ENCODE results near the gene ALB. TPM values are rescaled to one million over a fixed set of nuclear protein-coding genes. Genes with fewer than 3 reads are reported as not detected.
"Not testable (repeated sequence)": the region's sequence is repeated elsewhere in the genome, so short reads cannot be mapped to it uniquely, and the experiment has no call there.

The ALB gene
- total RNA-seq (under 1 TPM; 0.47 to 0.63 TPM), total RNA-seq (0 to 0.60 (median 0.05) reads per million in 172 experiments)
- polyA plus RNA-seq (2013, experiment 1 of 2), result 0.27 TPM
- polyA plus RNA-seq (2013, experiment 2 of 2), result 0.26 TPM

- peaks cover 4% of the 10 kb centered on the region for H3K27me3 Mint-ChIP-seq
- H3K4me1 ChIP-seq (ENCODE audit: insufficient read depth, low read length), result no peaks in the 10 kb centered on the region
- H3K27ac ChIP-seq (ENCODE audit: low read depth in 1 of 2, low read length in 2 of 2), result no peak within 1 kb of the TSS
- H3K4me3 ChIP-seq (ENCODE audit: low read length), result no peak within 1 kb of the TSS
- H3K36me3 ChIP-seq (ENCODE audit: insufficient read depth, low read length), result no peaks in the 10 kb centered on the region
- no peaks in the 10 kb centered on the region for H3K36me3 Mint-ChIP-seq (ENCODE audit: low read depth)
- no peak within 1 kb of the TSS for H3K4me3 Mint-ChIP-seq
- no peaks in the 10 kb centered on the region for H3K9me3 ChIP-seq (ENCODE audit: control insufficient read depth in 1 of 2, insufficient read depth in 1 of 2, low read length in 2 of 2)
- no peaks in the 10 kb centered on the region for H3K27me3 ChIP-seq (ENCODE audit: control insufficient read depth in 1 of 2, insufficient read depth in 2 of 2, low read length in 2 of 2)
- no peaks in the 10 kb centered on the region for H3K4me1 Mint-ChIP-seq (ENCODE audit: low read depth)
- TF ChIP-seq CTCF (IDR thresholded peaks at IDR 0.05), result no peak
- ChIA-PET POLR2A (no interaction called here), CTCF (no interaction called here)
- H3K9me3 Mint-ChIP-seq, result no peaks in the 10 kb centered on the region
- intact Hi-C loops (cut with DNase I, micrococcal nuclease), result no loop called here
- H3K27ac Mint-ChIP-seq, result no peak within 1 kb of the TSS
- DNase-seq (no peak), ATAC-seq (ENCODE audit: poor library complexity) (no peak)
Measured at GRCh38 chr4:73404042-73404441, at the start of gene ALB. ALB (plus strand) TSS chr4:73404287; CDS start chr4:73404328, 41 bp downstream.

- H3K4me3 Mint-ChIP-seq; intact Hi-C loops (cut with DNase I, micrococcal nuclease); DNase-seq; H3K4me1 ChIP-seq (ENCODE audit: insufficient read depth, low read length); ATAC-seq (ENCODE audit: poor library complexity); H3K4me3 ChIP-seq (ENCODE audit: low read length); H3K27me3 Mint-ChIP-seq; H3K4me1 Mint-ChIP-seq (ENCODE audit: low read depth); H3K36me3 ChIP-seq (ENCODE audit: insufficient read depth, low read length); POLR2A ChIA-PET; H3K27ac Mint-ChIP-seq; H3K27ac ChIP-seq (ENCODE audit: low read depth in 1 of 2, low read length in 2 of 2); H3K36me3 Mint-ChIP-seq (ENCODE audit: low read depth); H3K27me3 ChIP-seq (ENCODE audit: control insufficient read depth in 1 of 2, insufficient read depth in 2 of 2, low read length in 2 of 2): not testable (repeated sequence)
- peaks cover 11% of the 10 kb centered on the region for H3K9me3 Mint-ChIP-seq
- peaks cover 7 to 20% of the 10 kb centered on the region in 2 experiments for H3K9me3 ChIP-seq (ENCODE audit: control insufficient read depth in 1 of 2, insufficient read depth in 1 of 2, low read length in 2 of 2)
- CTCF ChIA-PET, result interaction anchor here (0.6 kb wide), 1 partner anchor 1987 kb away, joined by 3 read pairs; no protein-coding TSS in a partner anchor
Measured at GRCh38 chr4:73357174-73357573, 46.9 kb upstream of the ALB start.

- H3K36me3 ChIP-seq (ENCODE audit: insufficient read depth, low read length); H3K4me3 ChIP-seq (ENCODE audit: low read length); intact Hi-C loops (cut with DNase I, micrococcal nuclease); H3K4me1 ChIP-seq (ENCODE audit: insufficient read depth, low read length); H3K27ac Mint-ChIP-seq; H3K27me3 Mint-ChIP-seq; H3K36me3 Mint-ChIP-seq (ENCODE audit: low read depth); DNase-seq; H3K4me3 Mint-ChIP-seq; H3K27ac ChIP-seq (ENCODE audit: low read depth in 1 of 2, low read length in 2 of 2); ATAC-seq (ENCODE audit: poor library complexity); H3K9me3 ChIP-seq (ENCODE audit: control insufficient read depth in 1 of 2, insufficient read depth in 1 of 2, low read length in 2 of 2); POLR2A ChIA-PET; H3K27me3 ChIP-seq (ENCODE audit: control insufficient read depth in 1 of 2, insufficient read depth in 2 of 2, low read length in 2 of 2); CTCF ChIA-PET; H3K9me3 Mint-ChIP-seq; H3K4me1 Mint-ChIP-seq (ENCODE audit: low read depth): not testable (repeated sequence)
Measured at GRCh38 chr4:73369506-73370199, 34.4 kb upstream of the ALB start.

- intact Hi-C loops (cut with DNase I, micrococcal nuclease), result no loop called here
- POLR2A ChIA-PET, result no interaction called here
Measured at GRCh38 chr4:73375328-73375741, 28.8 kb upstream of the ALB start.

More at GRCh38 chr4:73375328-73375741, 28.8 kb upstream of the ALB start:
- DNase-seq, result no peak
- H3K9me3 ChIP-seq (ENCODE audit: control insufficient read depth in 1 of 2, insufficient read depth in 1 of 2, low read length in 2 of 2), result no peaks in the 10 kb centered on the region
- no peaks in the 10 kb centered on the region for H3K27me3 Mint-ChIP-seq
- no peaks in the 10 kb centered on the region for H3K9me3 Mint-ChIP-seq
- H3K27ac ChIP-seq (ENCODE audit: low read depth in 1 of 2, low read length in 2 of 2), result no peak overlapping the region
- H3K27me3 ChIP-seq (ENCODE audit: control insufficient read depth in 1 of 2, insufficient read depth in 2 of 2, low read length in 2 of 2), result no peaks in the 10 kb centered on the region
- TF ChIP-seq CTCF (IDR thresholded peaks at IDR 0.05), result no peak
- H3K4me3 ChIP-seq (ENCODE audit: low read length), result no peak overlapping the region
- H3K27ac Mint-ChIP-seq, result no peak overlapping the region
- no peak overlapping the region for H3K4me3 Mint-ChIP-seq
- no peak for ATAC-seq (ENCODE audit: poor library complexity)
- H3K36me3 Mint-ChIP-seq (ENCODE audit: low read depth), result no peaks in the 10 kb centered on the region
- H3K4me1 Mint-ChIP-seq (ENCODE audit: low read depth), result no peaks in the 10 kb centered on the region
- no peaks in the 10 kb centered on the region for H3K36me3 ChIP-seq (ENCODE audit: insufficient read depth, low read length)
- no peaks in the 10 kb centered on the region for H3K4me1 ChIP-seq (ENCODE audit: insufficient read depth, low read length)
- CTCF ChIA-PET, result no interaction called here
